Ovary (tissue), 10 donors: Measurements from ENCODE around the gene ETFA. TPM values are rescaled to one million over a fixed set of nuclear protein-coding genes. Genes with fewer than 3 reads are reported as not detected.

Experiments used
- DNase-seq, 5 donors: peaks; one replicate each; pipeline ENCODE4 v3.0.0-alpha.2; 2019 to 2020
- H3K27ac ChIP-seq, 2 donors: fragments of 200-600 bp; one replicate each; pipeline versions ENCODE4 v1.5.1 to v1.8.0; 2019 to 2022
- H3K27me3 ChIP-seq: fragments of 200-600 bp; one replicate; pipeline ENCODE4 v1.8.0; 2022
- H3K36me3 ChIP-seq: fragments of 200-600 bp; sonication (generic); one replicate; pipeline ENCODE4 v1.5.1; 2019
- H3K4me1 ChIP-seq: one replicate; pipeline ENCODE4 v1.8.1; 2013; ENCODE audit warnings: mild to moderate bottlenecking, moderate library complexity; ENCODE audit not compliant: insufficient read depth
- H3K4me3 ChIP-seq: fragments of 200-600 bp; sonication (generic); one replicate; pipeline ENCODE4 v1.5.1; 2017
- H3K9me3 ChIP-seq, 2 donors: fragments of 200-600 bp in 1 of 2; sonication (generic) in 1 of 2; one replicate each; pipeline versions ENCODE4 v1.5.1 to v1.8.1; 2013 to 2019; ENCODE audit warnings: mild to moderate bottlenecking in 1 of 2, moderate library complexity in 1 of 2
- CTCF ChIP-seq, 3 donors: fragments of 450-650 bp in 2 of 3; fragments of 200-600 bp in 1 of 3; IDR thresholded peaks; one replicate each; pipeline versions ENCODE4 v1.5.1 to v1.8.0; 2016 to 2022; ENCODE audit warnings: antibody characterized with exemption in 3 of 3, mild to moderate bottlenecking in 1 of 3
- EP300 ChIP-seq: sonication (generic); formaldehyde crosslinking; IDR thresholded peaks from one replicate; pipeline ENCODE4 v1.6.1; 2017; ENCODE audit warnings: antibody characterized with exemption
- POLR2A ChIP-seq: fragments of 450-650 bp; IDR thresholded peaks from one replicate; pipeline ENCODE4 v1.6.1; 2017; ENCODE audit warnings: antibody characterized with exemption, mild to moderate bottlenecking, moderate library complexity
- WGBS, 3 donors: extraction: QIAGEN DNeasy Blood & Tissue Kit in 1 of 3; methylation state at CpG; one replicate each; pipeline versions ENCODE4 v1.1.5 to v1.1.7; 2013 to 2017; 5-methylcytosine and 5-hydroxymethylcytosine counted together
- intact Hi-C, 4 donors: fragments of 100-400 bp; cut with DNase I; formaldehyde crosslinking; loops; one replicate each; pipeline versions ENCODE4 v1.11.0 to v1.15.1; 2022 to 2023
- long read RNA-seq, 3 donors: library from polyadenylated mRNA in 2 of 3; unstranded in 2 of 3; transcript quantifications; one replicate each; pipeline ENCODE4 v2.0.0 and lab custom pipeline, GENCODE V29; 2021 to 2026
- polyA plus RNA-seq, 2 donors: library from polyadenylated mRNA; stranded (reverse); fragments of 200-250 nt in 1 of 2; fragments of 350-450 nt in 1 of 2; fragmentation: Illumina TruSeq in 1 of 2; extraction: RNeasy Lipid Tissue Mini Kit (QIAGEN cat#74804) in 1 of 2; gene quantifications; one replicate each; pipeline ENCODE4 v1.2.3, GENCODE V29; 2013 to 2014
- total RNA-seq, 7 donors: library from RNA; depleted of rRNA in 2 of 7; stranded (reverse); fragments of >200 nt in 2 of 7; fragmentation: NEBNext Ultra II Directional in 3 of 7; extraction: Animal tissue kit (Norgen Biotek cat#: 25700) in 3 of 7; gene quantifications; one replicate each; pipeline versions ENCODE4 v1.1.0 to v1.2.4, GENCODE V29; 2016 to 2023
- donor health status: DM: no; HTN: no; CAD: no; lungs with moderate emphysema.
- donor health status: DM: no; HTN: no; CAD: no.
- donor health status: Bipolar disorder and iron deficiency.
- donor health status: DM: yes; HTN: yes; CAD: no.
- donor health status: DM: no; HTN: no; CAD: no.
- donor health status: DM: yes; HTN: yes; CAD: no.

ETFA gene
- total RNA-seq, result 10 to 100 TPM; 45.8 to 79.0 (median 71.7) TPM
- polyA plus RNA-seq, result 10 to 100 TPM; 46.7 to 97.4 TPM
- long read RNA-seq, donor 1, transcript ETFA-202 (11 exons, 1,346 nt), result minor isoform, 17 of 193 reads
- long read RNA-seq, donor 1, transcript ETFA-206 (10 exons, 1,735 nt), result minor isoform, 20 of 193 reads
- long read RNA-seq, donor 1, transcript ETFA-203 (12 exons, 2,287 nt), result major isoform, 108 of 193 reads
- long read RNA-seq, donor 1, partial matches to known transcripts, result 13 of 193 reads
- long read RNA-seq, donor 1, other reads (novel, unspliced or antisense), result 33 of 193 reads
- long read RNA-seq, donor 2, transcript ETFA-212 (2 exons, 650 nt), result minor isoform, 11 of 38 reads
- long read RNA-seq, donor 2, transcript ETFA-203 (12 exons, 2,287 nt), result major isoform, 16 of 38 reads
- long read RNA-seq, donor 2, partial matches to known transcripts, result 7 of 38 reads
- long read RNA-seq, donor 2, other reads (novel, unspliced or antisense), result 0 of 38 reads
- long read RNA-seq, donor 3, transcript ETFA-203 (12 exons, 2,287 nt), result major isoform, 33 of 68 reads
- long read RNA-seq, donor 3, transcript ETFA-202 (11 exons, 1,346 nt), result minor isoform, 14 of 68 reads
- long read RNA-seq, donor 3, partial matches to known transcripts, result 5 of 68 reads
- long read RNA-seq, donor 3, other reads (novel, unspliced or antisense), result 9 of 68 reads

- peaks cover 6% of the 10 kb centered on the region for H3K4me1 ChIP-seq
- TF ChIP-seq CTCF (IDR thresholded peaks at IDR 0.05) (no peak), POLR2A (peak; percentile 84), EP300 (no peak)
- intact Hi-C loops, result no loop called here
- 0% methylated on average over 51 to 60 of the region's 60 CpGs for WGBS, 3 donors
- H3K36me3 ChIP-seq, result no peaks in the 10 kb centered on the region
- H3K27me3 ChIP-seq, result no peaks in the 10 kb centered on the region
- H3K9me3 ChIP-seq, result no peaks in the 10 kb centered on the region
- H3K27ac ChIP-seq, result peak within 1 kb of the TSS; percentile 39 to 63
- peak; percentile 96 to 98 (median 96) for DNase-seq
- peak within 1 kb of the TSS; percentile 83 for H3K4me3 ChIP-seq
Observed at GRCh38 chr15:76311100-76311953, at the start of gene ETFA. TSS of gene ETFA (minus strand) at chr15:76311469. CDS start at chr15:76311388, 81 bp downstream.

- Histone ChIP-seq H3K4me3 (no peak overlapping the region), H3K27ac (no peak overlapping the region), H3K36me3 (no peaks in the 10 kb centered on the region), H3K9me3 (no peaks in the 10 kb centered on the region), H3K27me3 (no peaks in the 10 kb centered on the region), H3K4me1 (no peaks in the 10 kb centered on the region)
- intact Hi-C loops, result no loop called here
- WGBS, 3 donors, result 87 to 93% (median 92%) methylated on average over 3 of the region's 3 CpGs
- no peak for TF ChIP-seq POLR2A
- TF ChIP-seq EP300, result no peak
- no peak for TF ChIP-seq CTCF (IDR thresholded peaks at IDR 0.05)
- no peak for DNase-seq
Observed at GRCh38 chr15:76360416-76360815, 49.1 kb upstream of the ETFA start.

GRCh38 chr15:76359152-76359551 is 47.9 kb upstream of the ETFA start:
- H3K27ac ChIP-seq, result no peak overlapping the region
- H3K9me3 ChIP-seq, result no peaks in the 10 kb centered on the region
- H3K36me3 ChIP-seq, result no peaks in the 10 kb centered on the region
- no peaks in the 10 kb centered on the region for H3K27me3 ChIP-seq
- 64 to 89% (median 88%) methylated on average over 3 of the region's 3 CpGs for WGBS, 3 donors
- intact Hi-C loops, result no loop called here
- H3K4me1 ChIP-seq, result no peaks in the 10 kb centered on the region
- DNase-seq, result no peak
- no peak for TF ChIP-seq POLR2A
- no peak for TF ChIP-seq CTCF (IDR thresholded peaks at IDR 0.05)
- no peak for TF ChIP-seq EP300
- H3K4me3 ChIP-seq, result no peak overlapping the region

GRCh38 chr15:76358453-76358852 is 47.2 kb upstream of the ETFA start:
- Histone ChIP-seq H3K4me1 (no peaks in the 10 kb centered on the region), H3K4me3 (no peak overlapping the region), H3K36me3 (no peaks in the 10 kb centered on the region), H3K9me3 (no peaks in the 10 kb centered on the region), H3K27me3 (no peaks in the 10 kb centered on the region), H3K27ac (no peak overlapping the region)
- no peak for TF ChIP-seq EP300
- no peak for TF ChIP-seq POLR2A
- no peak for TF ChIP-seq CTCF (IDR thresholded peaks at IDR 0.05)
- DNase-seq, result no peak
- intact Hi-C loops, result no loop called here
- WGBS, 3 donors, result 94 to 98% (median 96%) methylated on average over 3 of the region's 3 CpGs
